ENCODE measurements around the gene ZEB2.

DNA sequence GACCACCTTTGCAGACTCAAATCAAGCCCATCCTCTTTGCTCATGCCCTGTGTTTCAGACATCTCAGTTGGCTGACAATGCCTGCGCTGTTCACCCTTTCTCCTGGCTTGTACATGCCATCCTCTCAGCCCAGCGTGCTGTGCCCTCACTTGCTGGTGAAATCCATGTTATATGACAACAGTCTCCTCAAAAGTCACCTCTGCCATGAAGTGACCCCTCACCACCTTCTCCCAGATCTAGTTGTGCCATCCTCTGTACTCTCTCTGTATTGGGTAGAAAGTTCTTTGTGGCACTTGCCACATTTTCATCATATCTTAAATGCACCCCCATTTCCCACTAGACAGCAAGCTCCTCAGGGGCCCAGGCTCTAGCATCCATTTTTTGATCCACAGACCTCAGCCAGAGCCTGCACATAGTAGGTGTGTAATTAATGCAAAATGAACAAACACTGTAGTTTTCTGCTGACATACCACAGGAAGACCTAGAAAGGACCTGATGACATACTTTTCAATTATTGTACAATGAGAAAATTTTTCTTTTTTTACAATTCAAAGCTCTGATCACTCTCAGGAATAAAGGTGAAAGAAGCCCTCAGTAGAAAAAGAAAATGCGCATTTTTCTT lies 22.8 kb downstream of the ZEB2 start:
- no peak for TF ChIP-seq POLR2A (IDR thresholded peaks at IDR 0.05)
- TF ChIP-seq, protein P1, sequence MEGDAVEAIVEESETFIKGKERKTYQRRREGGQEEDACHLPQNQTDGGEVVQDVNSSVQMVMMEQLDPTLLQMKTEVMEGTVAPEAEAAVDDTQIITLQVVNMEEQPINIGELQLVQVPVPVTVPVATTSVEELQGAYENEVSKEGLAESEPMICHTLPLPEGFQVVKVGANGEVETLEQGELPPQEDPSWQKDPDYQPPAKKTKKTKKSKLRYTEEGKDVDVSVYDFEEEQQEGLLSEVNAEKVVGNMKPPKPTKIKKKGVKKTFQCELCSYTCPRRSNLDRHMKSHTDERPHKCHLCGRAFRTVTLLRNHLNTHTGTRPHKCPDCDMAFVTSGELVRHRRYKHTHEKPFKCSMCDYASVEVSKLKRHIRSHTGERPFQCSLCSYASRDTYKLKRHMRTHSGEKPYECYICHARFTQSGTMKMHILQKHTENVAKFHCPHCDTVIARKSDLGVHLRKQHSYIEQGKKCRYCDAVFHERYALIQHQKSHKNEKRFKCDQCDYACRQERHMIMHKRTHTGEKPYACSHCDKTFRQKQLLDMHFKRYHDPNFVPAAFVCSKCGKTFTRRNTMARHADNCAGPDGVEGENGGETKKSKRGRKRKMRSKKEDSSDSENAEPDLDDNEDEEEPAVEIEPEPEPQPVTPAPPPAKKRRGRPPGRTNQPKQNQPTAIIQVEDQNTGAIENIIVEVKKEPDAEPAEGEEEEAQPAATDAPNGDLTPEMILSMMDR (IDR thresholded peaks at IDR 0.05), result no peak
